NCI-H2081 (cell line): Measurements from ENCODE around the gene EIF5AL1.

Experiments used
- DNase-seq, 2 experiments: peaks; one replicate each; lab custom pipeline; 2025; lab: John Stamatoyannopoulos, UW

Gene EIF5AL1

DNA sequence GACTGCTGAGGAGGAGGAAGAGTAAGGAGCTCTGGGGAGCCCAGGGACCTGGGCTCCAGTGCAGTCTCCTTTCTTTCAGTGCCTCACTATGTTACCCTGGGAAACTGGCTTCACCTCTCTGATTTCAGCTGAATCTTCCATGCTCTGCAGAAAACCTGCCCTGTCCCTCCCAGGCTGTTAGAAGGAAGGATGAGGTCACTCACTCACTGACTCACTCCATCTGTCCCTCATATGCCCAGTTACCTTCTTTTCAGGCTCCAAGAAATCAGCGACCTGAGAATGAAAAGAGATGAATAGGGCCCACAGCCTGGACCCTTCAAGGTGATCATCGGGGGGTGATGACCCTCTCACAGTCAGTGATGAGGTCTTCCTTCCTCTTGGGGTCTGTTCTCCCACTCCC lies 47.4 kb downstream of the EIF5AL1 start:
- no peak for DNase-seq

DNA sequence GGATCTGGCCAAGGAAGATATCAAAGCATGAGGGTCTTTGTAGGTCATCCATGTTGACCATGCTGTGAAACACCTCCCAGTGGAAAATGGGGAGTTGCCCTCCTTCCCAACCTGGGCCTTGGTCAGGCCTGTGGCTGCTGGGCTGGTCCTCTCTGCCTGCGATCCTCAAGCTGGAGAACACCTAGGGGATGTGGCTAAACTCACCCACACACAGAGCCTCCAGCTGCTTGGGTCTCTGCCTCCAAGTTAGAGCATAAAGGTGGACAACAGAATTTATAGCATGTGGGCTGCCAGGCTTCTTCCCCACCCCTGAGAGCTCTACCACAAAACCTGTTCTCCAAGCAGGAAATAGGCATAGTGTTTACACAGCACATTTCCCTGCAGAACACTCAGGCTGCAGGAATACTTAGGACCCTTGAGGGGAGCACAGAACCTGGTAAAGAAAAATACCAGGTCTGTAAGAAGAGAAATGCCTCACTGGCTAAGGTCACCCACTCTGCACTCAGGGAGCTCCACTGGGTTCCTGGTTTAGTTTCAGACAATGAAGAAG lies 47.9 kb downstream of the EIF5AL1 start, which contains the start of gene SFTPA2:
SFTPA2 (minus strand) TSS at position 248 of the 550 bp plus-strand sequence. CDS start 924 bp downstream, outside the sequence.
- no peak for DNase-seq

DNA sequence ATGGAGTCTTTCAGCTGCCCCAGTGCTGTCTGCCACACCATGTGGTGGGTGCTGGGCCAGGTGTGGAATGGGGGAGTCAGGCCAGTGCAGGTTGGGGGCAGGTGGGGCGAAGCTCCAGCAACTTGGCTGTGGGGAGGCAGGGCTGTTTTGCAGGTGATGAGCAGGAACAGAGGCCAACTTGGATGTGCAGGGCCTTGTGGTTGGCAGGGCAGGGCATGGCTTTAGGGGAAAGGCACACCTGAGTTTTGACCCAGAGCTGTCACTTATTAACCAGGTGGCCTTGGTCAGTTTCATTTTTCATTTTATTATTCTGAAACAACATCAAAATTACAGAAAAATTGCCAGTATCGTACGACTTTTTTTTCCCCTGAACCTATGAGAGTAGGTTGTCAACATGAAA lies 48.9 kb downstream of the EIF5AL1 start:
- DNase-seq: no peak

DNA sequence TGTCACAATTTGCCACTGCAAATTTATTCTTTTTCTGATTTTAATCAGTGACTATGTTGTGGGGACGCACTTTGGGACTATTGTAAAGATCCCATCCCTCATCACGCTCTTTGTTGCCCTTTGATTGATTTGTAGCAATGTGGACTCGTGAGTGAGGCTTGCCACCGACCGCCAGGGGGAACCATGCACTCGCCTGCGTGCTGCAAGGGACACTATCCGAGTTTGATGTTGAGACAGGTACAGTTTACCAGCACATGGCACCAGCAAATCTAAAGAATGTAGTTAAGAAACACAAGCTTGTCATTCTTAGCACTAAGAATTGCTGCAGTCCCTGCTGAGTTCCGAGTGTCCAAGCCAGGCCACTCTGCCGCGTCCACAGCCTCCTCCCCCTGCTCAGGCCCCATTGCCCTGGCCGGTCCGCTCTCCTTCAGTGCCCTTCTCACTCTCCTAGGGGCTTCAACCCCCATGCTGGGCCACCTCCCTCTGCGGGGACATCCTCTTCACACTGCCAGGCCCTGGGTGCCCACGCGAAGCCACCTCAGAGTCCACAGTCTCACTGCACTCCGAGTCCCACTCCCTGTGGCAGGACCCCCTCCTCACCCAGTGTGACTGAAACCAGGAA lies 49.9 kb downstream of the EIF5AL1 start:
- peak; percentile 28 to 41 for DNase-seq

DNA sequence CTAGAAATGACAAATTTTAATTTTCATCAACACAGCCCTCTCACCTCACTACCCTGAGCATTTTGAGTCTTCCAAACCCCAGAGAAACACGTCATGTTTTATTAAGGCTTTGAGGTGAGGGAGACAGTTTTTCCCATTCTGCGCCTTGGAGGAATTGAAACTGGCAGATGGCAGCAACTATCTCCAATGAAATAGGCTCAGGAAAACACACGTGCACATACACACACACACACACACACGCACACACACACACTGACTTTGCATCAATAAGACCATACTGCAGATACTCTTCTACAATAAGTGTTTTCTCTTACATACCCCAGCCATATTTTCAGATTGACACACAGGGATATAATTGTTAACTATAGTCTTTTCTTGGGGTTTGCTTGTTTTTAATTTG lies 51.1 kb downstream of the EIF5AL1 start:
- DNase-seq: no peak
